Breast epithelium (tissue), 3 donors: ENCODE results near the gene FAAH2.

ENCODE experiments used
- POLR2A ChIP-seq: fragments of 450-650 bp; IDR thresholded peaks from one replicate; pipeline ENCODE4 v1.6.1; 2016; ENCODE audit warnings: antibody characterized with exemption, mild to moderate bottlenecking, moderate library complexity
- TF ChIP-seq, protein P1 (sequence below), 3 donors: fragments of 450-650 bp; IDR thresholded peaks; one replicate each; pipeline ENCODE4 v1.5.1; 2016 to 2017; ENCODE audit warnings: antibody characterized with exemption in 3 of 3, mild to moderate bottlenecking in 3 of 3, moderate library complexity in 3 of 3

DNA sequence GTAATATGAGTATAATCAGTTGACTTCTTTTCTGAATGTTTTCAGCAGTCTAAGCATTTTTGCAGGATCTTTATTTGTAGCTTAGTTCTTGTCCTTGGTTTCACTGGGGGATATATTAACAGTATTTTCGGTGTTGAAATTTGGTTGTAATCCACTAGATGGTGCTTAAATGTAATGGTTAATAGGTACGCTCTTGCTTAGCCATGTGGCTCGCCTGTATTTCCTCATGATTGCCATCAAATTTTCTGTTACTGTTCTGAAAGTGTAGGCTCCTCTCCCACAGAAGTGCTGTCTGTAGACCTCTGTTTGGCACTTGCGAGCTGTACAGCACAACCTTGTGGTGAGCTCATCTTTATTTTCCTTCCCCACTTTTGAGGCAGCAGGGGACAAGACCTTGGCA is 3.9 kb upstream of the FAAH2 start:
- TF ChIP-seq, protein P1, sequence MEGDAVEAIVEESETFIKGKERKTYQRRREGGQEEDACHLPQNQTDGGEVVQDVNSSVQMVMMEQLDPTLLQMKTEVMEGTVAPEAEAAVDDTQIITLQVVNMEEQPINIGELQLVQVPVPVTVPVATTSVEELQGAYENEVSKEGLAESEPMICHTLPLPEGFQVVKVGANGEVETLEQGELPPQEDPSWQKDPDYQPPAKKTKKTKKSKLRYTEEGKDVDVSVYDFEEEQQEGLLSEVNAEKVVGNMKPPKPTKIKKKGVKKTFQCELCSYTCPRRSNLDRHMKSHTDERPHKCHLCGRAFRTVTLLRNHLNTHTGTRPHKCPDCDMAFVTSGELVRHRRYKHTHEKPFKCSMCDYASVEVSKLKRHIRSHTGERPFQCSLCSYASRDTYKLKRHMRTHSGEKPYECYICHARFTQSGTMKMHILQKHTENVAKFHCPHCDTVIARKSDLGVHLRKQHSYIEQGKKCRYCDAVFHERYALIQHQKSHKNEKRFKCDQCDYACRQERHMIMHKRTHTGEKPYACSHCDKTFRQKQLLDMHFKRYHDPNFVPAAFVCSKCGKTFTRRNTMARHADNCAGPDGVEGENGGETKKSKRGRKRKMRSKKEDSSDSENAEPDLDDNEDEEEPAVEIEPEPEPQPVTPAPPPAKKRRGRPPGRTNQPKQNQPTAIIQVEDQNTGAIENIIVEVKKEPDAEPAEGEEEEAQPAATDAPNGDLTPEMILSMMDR (IDR thresholded peaks at IDR 0.05): no peak
- no peak for TF ChIP-seq POLR2A
